Fibroblast of lung (primary cell): Measurements from ENCODE around the gene SPRED1. TPM values are rescaled to one million over a fixed set of nuclear protein-coding genes. Genes with fewer than 3 reads are reported as not detected.

Source experiments
- DNase-seq, 2 donors: peaks; one replicate each; pipeline versions ENCODE4 v3.0.0 to v3.0.0-alpha.2; 2010; ENCODE audit warnings: low read depth in 2 of 2
- H2AFZ ChIP-seq: 2 replicates; pipeline ENCODE4 v1.5.1; 2012; ENCODE audit warnings: low read length, control low read depth, inconsistent platforms
- H3K27ac ChIP-seq: 2 replicates; pipeline ENCODE4 v1.5.1; 2011; ENCODE audit warnings: low read length, control low read depth; ENCODE audit not compliant: insufficient read depth
- H3K27me3 ChIP-seq: 2 replicates; pipeline ENCODE4 v1.5.1; 2011; ENCODE audit warnings: mild to moderate bottlenecking, low read length; ENCODE audit not compliant: control insufficient read depth, insufficient read depth
- H3K36me3 ChIP-seq: 2 replicates; pipeline ENCODE4 v1.5.1; 2011; ENCODE audit warnings: low read length; ENCODE audit not compliant: control insufficient read depth, insufficient read depth
- H3K4me1 ChIP-seq: 2 replicates; pipeline ENCODE4 v1.5.1; 2011; ENCODE audit warnings: low read length; ENCODE audit not compliant: control insufficient read depth, insufficient read depth; ENCODE audit errors: extremely low read depth
- H3K4me2 ChIP-seq: 2 replicates; pipeline ENCODE4 v1.5.1; 2011; ENCODE audit warnings: low read length, control low read depth; ENCODE audit not compliant: insufficient read depth; ENCODE audit errors: extremely low read depth
- H3K4me3 ChIP-seq, 4 experiments: fragments of 200-600 bp in 1 of 4; sonication (generic) in 1 of 4; replicated peaks in 1 of 4; 2 replicates each; pipeline ENCODE4 v1.5.1; 2011 to 2016; ENCODE audit warnings: low read length in 4 of 4, low read depth in 3 of 4, mild to moderate bottlenecking in 3 of 4, control low read depth in 2 of 4, inconsistent platforms in 1 of 4, mixed read lengths in 1 of 4; ENCODE audit not compliant: insufficient read depth in 1 of 4; ENCODE audit errors: control extremely low read depth in 1 of 4
- H3K79me2 ChIP-seq: 2 replicates; pipeline ENCODE4 v1.5.1; 2012; ENCODE audit warnings: mild to moderate bottlenecking, low read length, inconsistent platforms; ENCODE audit not compliant: control insufficient read depth, insufficient read depth
- H3K9ac ChIP-seq: 2 replicates; pipeline ENCODE4 v1.5.1; 2011; ENCODE audit warnings: mild to moderate bottlenecking, low read length, control low read depth; ENCODE audit not compliant: insufficient read depth
- H3K9me3 ChIP-seq: 2 replicates; pipeline ENCODE4 v1.5.1; 2012; ENCODE audit warnings: low read depth, low read length; ENCODE audit not compliant: control insufficient read depth, insufficient read depth
- H4K20me1 ChIP-seq: 2 replicates; pipeline ENCODE4 v1.5.1; 2011; ENCODE audit warnings: low read length; ENCODE audit not compliant: control insufficient read depth, insufficient read depth; ENCODE audit errors: extremely low read depth
- EZH2 ChIP-seq: IDR thresholded peaks from 2 replicates; pipeline ENCODE4 v1.5.1; 2012; ENCODE audit warnings: low read length, control low read depth, mild to moderate bottlenecking; ENCODE audit errors: missing control alignments
- polyA plus RNA-seq, 2 donors: library from polyadenylated mRNA; depleted of rRNA in 1 of 2; stranded (reverse) in 1 of 2; unstranded in 1 of 2; fragments of >200 nt; gene quantifications; 2 replicates each; pipeline ENCODE4 v1.2.1, GENCODE V29; 2011 to 2012; ENCODE audit warnings: missing spikeins in 1 of 2
- total RNA-seq: library from RNA; depleted of rRNA; stranded (reverse); fragments of >200 nt; gene quantifications from 2 replicates; pipeline ENCODE4 v1.2.1, GENCODE V29; 2014
- TF ChIP-seq, protein P1 (sequence below), 2 donors: IDR thresholded peaks in 1 of 2; conservative IDR thresholded peaks in 1 of 2; 1 replicate in 1 of 2; 2 replicates in 1 of 2; pipeline ENCODE4 v1.5.1; 2011 to 2012; ENCODE audit warnings: low read length in 2 of 2, control low read depth in 1 of 2, inconsistent platforms in 1 of 2, low read depth in 1 of 2, mild to moderate bottlenecking in 1 of 2

Gene SPRED1
- total and polyA plus RNA-seq, 2 donors (not counting 1 experiment from before 2014, with no cell fraction given): 17.2 to 39.0 TPM

DNA sequence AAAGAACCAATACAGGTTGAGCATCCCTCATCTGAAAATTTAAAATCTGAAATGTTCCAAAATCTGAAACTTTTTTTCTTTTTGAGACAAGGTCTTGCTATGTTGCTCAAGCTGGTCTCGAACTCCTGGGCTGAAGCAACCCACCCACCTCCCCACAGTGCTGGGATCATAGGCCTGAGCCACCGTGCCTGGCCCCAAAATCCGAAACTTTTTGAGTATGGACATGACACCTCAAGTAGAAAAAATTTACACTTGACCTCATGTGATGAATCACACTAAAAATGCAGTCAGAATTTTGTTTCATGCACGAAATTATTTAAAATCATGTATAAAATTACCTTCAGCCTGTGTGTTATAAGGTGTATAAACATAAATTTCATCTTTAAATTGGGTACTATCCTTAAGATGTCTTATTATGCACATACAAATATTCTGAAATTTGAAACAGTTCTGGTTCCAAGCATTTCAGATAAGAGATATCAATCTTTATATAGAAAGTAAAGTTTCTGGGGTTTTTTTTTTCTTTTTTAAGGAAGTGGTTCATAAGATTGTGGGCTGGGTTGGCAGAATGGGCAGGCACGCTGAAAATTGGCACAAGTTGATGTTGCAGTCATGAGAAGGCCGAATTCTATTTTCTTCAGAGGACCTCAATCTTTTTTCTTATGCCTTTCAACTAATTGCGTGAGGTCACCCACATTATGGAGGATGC is 72.5 kb downstream of the SPRED1 start:
- Histone ChIP-seq H3K4me2 (no peak overlapping the region), H3K9me3 (no peaks in the 10 kb centered on the region), H3K27ac (no peak overlapping the region), H3K79me2 (peaks cover 21% of the 10 kb centered on the region), H4K20me1 (no peaks in the 10 kb centered on the region), H3K36me3 (peaks cover 2% of the 10 kb centered on the region), H3K4me1 (no peaks in the 10 kb centered on the region), H3K27me3 (no peaks in the 10 kb centered on the region), H3K4me3 (no peak overlapping the region), H3K9ac (no peak overlapping the region), H2AFZ (no peak overlapping the region)
- DNase-seq: peak in 1 of 2 donors; percentile 19
- TF ChIP-seq, protein P1, sequence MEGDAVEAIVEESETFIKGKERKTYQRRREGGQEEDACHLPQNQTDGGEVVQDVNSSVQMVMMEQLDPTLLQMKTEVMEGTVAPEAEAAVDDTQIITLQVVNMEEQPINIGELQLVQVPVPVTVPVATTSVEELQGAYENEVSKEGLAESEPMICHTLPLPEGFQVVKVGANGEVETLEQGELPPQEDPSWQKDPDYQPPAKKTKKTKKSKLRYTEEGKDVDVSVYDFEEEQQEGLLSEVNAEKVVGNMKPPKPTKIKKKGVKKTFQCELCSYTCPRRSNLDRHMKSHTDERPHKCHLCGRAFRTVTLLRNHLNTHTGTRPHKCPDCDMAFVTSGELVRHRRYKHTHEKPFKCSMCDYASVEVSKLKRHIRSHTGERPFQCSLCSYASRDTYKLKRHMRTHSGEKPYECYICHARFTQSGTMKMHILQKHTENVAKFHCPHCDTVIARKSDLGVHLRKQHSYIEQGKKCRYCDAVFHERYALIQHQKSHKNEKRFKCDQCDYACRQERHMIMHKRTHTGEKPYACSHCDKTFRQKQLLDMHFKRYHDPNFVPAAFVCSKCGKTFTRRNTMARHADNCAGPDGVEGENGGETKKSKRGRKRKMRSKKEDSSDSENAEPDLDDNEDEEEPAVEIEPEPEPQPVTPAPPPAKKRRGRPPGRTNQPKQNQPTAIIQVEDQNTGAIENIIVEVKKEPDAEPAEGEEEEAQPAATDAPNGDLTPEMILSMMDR (conservative IDR thresholded peaks at IDR 0.05 in 1 of 2, IDR thresholded peaks at IDR 0.05 in 1 of 2; ENCODE audit: low read depth in 1 of 2, low read length in 2 of 2): no peak
- TF ChIP-seq EZH2: no peak

DNA sequence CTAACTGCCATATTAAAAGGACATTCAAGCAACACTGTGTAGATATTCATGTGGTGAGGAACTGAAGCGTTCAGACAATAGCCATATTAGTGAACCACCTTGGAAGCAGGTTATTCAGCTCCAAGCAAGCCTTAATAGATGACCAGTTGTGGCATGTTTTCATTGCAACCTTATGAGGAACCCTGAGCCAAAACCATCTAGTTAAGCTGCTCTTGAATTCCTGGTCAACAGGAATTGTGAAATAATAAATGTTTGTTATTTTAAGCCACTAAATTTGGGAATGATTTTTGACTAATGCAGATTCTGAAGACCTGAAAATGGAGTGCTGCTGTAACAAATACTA is 73.0 kb downstream of the SPRED1 start:
- Histone ChIP-seq H3K9ac (no peak overlapping the region), H3K9me3 (no peaks in the 10 kb centered on the region), H3K4me3 (no peak overlapping the region), H3K4me2 (no peak overlapping the region), H3K27ac (no peak overlapping the region), H3K27me3 (no peaks in the 10 kb centered on the region), H3K79me2 (peaks cover 16% of the 10 kb centered on the region), H4K20me1 (no peaks in the 10 kb centered on the region), H3K4me1 (no peaks in the 10 kb centered on the region), H3K36me3 (peaks cover 2% of the 10 kb centered on the region), H2AFZ (no peak overlapping the region)
- peak; percentile 20 to 34 for DNase-seq
- TF ChIP-seq, protein P1 (conservative IDR thresholded peaks at IDR 0.05 in 1 of 2, IDR thresholded peaks at IDR 0.05 in 1 of 2; ENCODE audit: low read depth in 1 of 2, low read length in 2 of 2): no peak
- no peak for TF ChIP-seq EZH2

GRCh38 chr15:38332711-38333110 is 80.1 kb downstream of the SPRED1 start:
- no peak for DNase-seq

More at GRCh38 chr15:38332711-38333110, 80.1 kb downstream of the SPRED1 start:
- Histone ChIP-seq H3K4me3 (no peak overlapping the region), H3K4me2 (no peak overlapping the region), H3K27me3 (no peaks in the 10 kb centered on the region), H2AFZ (no peak overlapping the region), H3K79me2 (no peaks in the 10 kb centered on the region), H3K9me3 (no peaks in the 10 kb centered on the region), H3K4me1 (no peaks in the 10 kb centered on the region), H4K20me1 (no peaks in the 10 kb centered on the region), H3K27ac (no peak overlapping the region), H3K9ac (no peak overlapping the region), H3K36me3 (no peaks in the 10 kb centered on the region)
- TF ChIP-seq, protein P1 (conservative IDR thresholded peaks at IDR 0.05 in 1 of 2, IDR thresholded peaks at IDR 0.05 in 1 of 2; ENCODE audit: low read depth in 1 of 2, low read length in 2 of 2): no peak
- TF ChIP-seq EZH2: no peak
